HepG2 (cell line): Measurements from ENCODE around the gene GHRL. TPM values are rescaled to one million over a fixed set of nuclear protein-coding genes. Genes with fewer than 3 reads are reported as not detected.

ENCODE experiments used
- ATAC-seq: fragments of 200-7000 bp; cut with Tn5 transposase; 3 replicates; pipeline ENCODE4 v1.9.1; 2020; ENCODE audit warnings: mild to moderate bottlenecking, moderate library complexity
- BruUV-seq: library from RNA; stranded (reverse); fragments of 400-500 nt; replicated peaks from 2 replicates; lab custom pipeline; 2021; lab: Mats Ljungman, UMichigan
- CTCF ChIA-PET: fragments of 300-600 bp; formaldehyde crosslinking; extraction: SDS; loops from one replicate; lab custom pipeline; 2021; ENCODE audit warnings: low total read pairs, inconsistent platforms, low intra/inter-chr PET ratio; lab: Yijun Ruan, JAX
- POLR2A ChIA-PET: fragments of 350-600 bp; sonication (Branson Sonifier 250); formaldehyde crosslinking; loops from one replicate; lab custom pipeline; 2020; ENCODE audit warnings: antibody characterized with exemption, inconsistent platforms; lab: Yijun Ruan, JAX
- DNase-seq: peaks from one replicate; pipeline ENCODE4 v3.0.0-alpha.2; 2015; ENCODE audit warnings: low spot score
- FAIRE-seq: peaks from 3 replicates; lab custom pipeline; 2011; peaks lifted over from hg19 to GRCh38; lab: Jason Lieb, UNC
- H2AFZ ChIP-seq: one replicate; pipeline ENCODE4 v1.6.1; 2011; ENCODE audit warnings: low read length, inconsistent platforms
- H3K27ac ChIP-seq: fragments of 300-600 bp; 3 replicates; pipeline ENCODE4 v1.8.0; 2011; ENCODE audit warnings: mixed run types, mild to moderate bottlenecking, mixed read lengths, low read length, inconsistent platforms; ENCODE audit not compliant: insufficient read depth; ENCODE audit errors: extremely low read length
- H3K27me3 ChIP-seq, 2 experiments: fragments of 200-600 bp in 1 of 2; 2 replicates in 1 of 2; 3 replicates in 1 of 2; pipeline versions ENCODE4 v1.6.0 to v1.8.0; 2011; ENCODE audit warnings: low read length in 2 of 2, mild to moderate bottlenecking in 2 of 2, moderate library complexity in 2 of 2, inconsistent platforms in 1 of 2; ENCODE audit not compliant: insufficient read depth in 2 of 2, control insufficient read depth in 1 of 2
- H3K36me3 ChIP-seq, 2 experiments: fragments of 200-600 bp in 1 of 2; replicated peaks in 1 of 2; 2 replicates in 1 of 2; 3 replicates in 1 of 2; pipeline versions ENCODE4 v1.5.1 to v1.8.0; 2011; ENCODE audit warnings: low read length in 2 of 2, inconsistent platforms in 1 of 2; ENCODE audit not compliant: insufficient read depth in 2 of 2, control insufficient read depth in 1 of 2
- H3K4me1 ChIP-seq: 2 replicates; pipeline ENCODE4 v1.5.1; 2012; ENCODE audit warnings: low read length, inconsistent platforms; ENCODE audit not compliant: insufficient read depth
- H3K4me2 ChIP-seq: 2 replicates; pipeline ENCODE4 v1.6.0; 2011; ENCODE audit warnings: low read depth, low read length, inconsistent platforms
- H3K4me3 ChIP-seq, 3 experiments: fragments of 200-600 bp in 1 of 3; sonication (generic), shearing (Covaris generic) in 1 of 3; replicated peaks in 1 of 3; 2 replicates each; pipeline ENCODE4 v1.5.1; 2011 to 2016; ENCODE audit warnings: low read length in 3 of 3, inconsistent platforms in 2 of 3, low read depth in 2 of 3, mild to moderate bottlenecking in 2 of 3, control low read depth in 1 of 3, mixed read lengths in 1 of 3; ENCODE audit not compliant: insufficient read depth in 1 of 3
- H3K79me2 ChIP-seq: one replicate; pipeline ENCODE4 v1.6.1; 2011; ENCODE audit warnings: low read length, inconsistent platforms; ENCODE audit not compliant: insufficient read depth
- H3K9ac ChIP-seq: 2 replicates; pipeline ENCODE4 v1.6.0; 2011; ENCODE audit warnings: mild to moderate bottlenecking, low read depth, low read length, inconsistent platforms; ENCODE audit not compliant: insufficient read depth
- H3K9me3 ChIP-seq: 2 replicates; pipeline ENCODE4 v1.5.1; 2012; ENCODE audit warnings: mild to moderate bottlenecking, low read length
- H4K20me1 ChIP-seq: 2 replicates; pipeline ENCODE4 v1.6.0; 2011; ENCODE audit warnings: inconsistent platforms, mild to moderate bottlenecking, low read length, moderate library complexity; ENCODE audit not compliant: insufficient read depth
- GTF3A ChIP-seq: sonication (generic); formaldehyde crosslinking; conservative IDR thresholded peaks from 2 replicates; pipeline ENCODE4 v1.4.0; 2020; ENCODE audit warnings: mild to moderate bottlenecking, missing genetic modification reagents
- NR3C1 ChIP-seq: sonication (generic); formaldehyde crosslinking; IDR thresholded peaks from 2 replicates; pipeline ENCODE4 v1.4.0; 2020; ENCODE audit warnings: missing genetic modification reagents
- POLR2A ChIP-seq, 2 experiments: IDR thresholded peaks; 2 replicates each; pipeline ENCODE4 v1.6.1; 2011; ENCODE audit warnings: low read depth in 2 of 2, low read length in 2 of 2, mild to moderate bottlenecking in 1 of 2, moderate library complexity in 1 of 2; ENCODE audit not compliant: insufficient read depth in 1 of 2
- RAD21 ChIP-seq: fragments of 450-650 bp; formaldehyde crosslinking; IDR thresholded peaks from 2 replicates; pipeline ENCODE4 v1.5.0; 2020; ENCODE audit warnings: mild to moderate bottlenecking
- SMYD3 ChIP-seq: sonication (generic); formaldehyde crosslinking; IDR thresholded peaks from 2 replicates; pipeline ENCODE4 v1.8.1; 2023; ENCODE audit warnings: mild to moderate bottlenecking, missing genetic modification reagents
- SYNCRIP ChIP-seq: fragments of 200-400 bp; formaldehyde crosslinking; IDR thresholded peaks from 2 replicates; pipeline ENCODE4 v1.6.1; 2018; ENCODE audit warnings: mild to moderate bottlenecking, low read depth, low read length; ENCODE audit not compliant: insufficient read depth
- ZNF768 ChIP-seq: sonication (generic); formaldehyde crosslinking; IDR thresholded peaks from 2 replicates; pipeline ENCODE4 v1.4.0; 2020; ENCODE audit warnings: missing genetic modification reagents
- ZNF788 ChIP-seq: sonication (generic); formaldehyde crosslinking; IDR thresholded peaks from 2 replicates; pipeline ENCODE4 v1.5.0; 2020; ENCODE audit warnings: mild to moderate bottlenecking, missing genetic modification reagents, borderline replicate concordance
- WGBS: methylation state at CpG from one replicate; pipeline ENCODE4 v1.1.6; 2017; ENCODE audit warnings: low lambda C conversion rate; 5-methylcytosine and 5-hydroxymethylcytosine counted together
- in situ Hi-C: cut with HindIII; loops from 2 replicates; pipeline ENCODE4 v1.10.0; 2017; ENCODE audit warnings: low pct_unique_long_range_greater_than_20kb; ENCODE audit not compliant: extremely low pct_ligation_motif_present
- intact Hi-C: fragments of 100-400 bp; cut with micrococcal nuclease; formaldehyde crosslinking; loops from one replicate; pipeline ENCODE4 v1.10.0; 2022; ENCODE audit not compliant: unreplicated experiment
- polyA plus RNA-seq, 8 experiments: library from polyadenylated mRNA; depleted of rRNA in 3 of 8; stranded (reverse) in 7 of 8; unstranded in 1 of 8; fragments of >200 nt; fragmentation: Illumina TruSeq in 4 of 8; extraction: Trizol in 4 of 8; gene quantifications; 2 replicates each; pipeline versions ENCODE4 v1.2.1 to v1.2.3, GENCODE V29; 2011 to 2016; ENCODE audit warnings: low read depth in 4 of 8, missing spikeins in 1 of 8, mixed read lengths in 1 of 8; ENCODE audit not compliant: insufficient read depth in 1 of 8
- total RNA-seq, 5 experiments: library from RNA; depleted of rRNA; stranded (reverse); fragments of >200 nt; fragmentation: Illumina TruSeq; extraction: Trizol; gene quantifications; 2 replicates each; pipeline ENCODE4 v1.2.3, GENCODE V29; 2016; ENCODE audit warnings: low read depth in 1 of 5
- TF ChIP-seq, protein P1 (sequence below): fragments of 450-650 bp; IDR thresholded peaks from 2 replicates; pipeline ENCODE4 v1.6.1; 2016
- TF ChIP-seq, protein P2 (sequence below): sonication (generic); formaldehyde crosslinking; IDR thresholded peaks from 2 replicates; pipeline ENCODE4 v1.9.0; 2021; ENCODE audit warnings: missing genetic modification reagents, mild to moderate bottlenecking, borderline replicate concordance

Gene GHRL
- total and polyA plus RNA-seq, 2 of the 13 experiments (the other 11 are each of a cell fraction or from before 2014, with no cell fraction given), result 0.09 TPM; not detected in 1

DNA sequence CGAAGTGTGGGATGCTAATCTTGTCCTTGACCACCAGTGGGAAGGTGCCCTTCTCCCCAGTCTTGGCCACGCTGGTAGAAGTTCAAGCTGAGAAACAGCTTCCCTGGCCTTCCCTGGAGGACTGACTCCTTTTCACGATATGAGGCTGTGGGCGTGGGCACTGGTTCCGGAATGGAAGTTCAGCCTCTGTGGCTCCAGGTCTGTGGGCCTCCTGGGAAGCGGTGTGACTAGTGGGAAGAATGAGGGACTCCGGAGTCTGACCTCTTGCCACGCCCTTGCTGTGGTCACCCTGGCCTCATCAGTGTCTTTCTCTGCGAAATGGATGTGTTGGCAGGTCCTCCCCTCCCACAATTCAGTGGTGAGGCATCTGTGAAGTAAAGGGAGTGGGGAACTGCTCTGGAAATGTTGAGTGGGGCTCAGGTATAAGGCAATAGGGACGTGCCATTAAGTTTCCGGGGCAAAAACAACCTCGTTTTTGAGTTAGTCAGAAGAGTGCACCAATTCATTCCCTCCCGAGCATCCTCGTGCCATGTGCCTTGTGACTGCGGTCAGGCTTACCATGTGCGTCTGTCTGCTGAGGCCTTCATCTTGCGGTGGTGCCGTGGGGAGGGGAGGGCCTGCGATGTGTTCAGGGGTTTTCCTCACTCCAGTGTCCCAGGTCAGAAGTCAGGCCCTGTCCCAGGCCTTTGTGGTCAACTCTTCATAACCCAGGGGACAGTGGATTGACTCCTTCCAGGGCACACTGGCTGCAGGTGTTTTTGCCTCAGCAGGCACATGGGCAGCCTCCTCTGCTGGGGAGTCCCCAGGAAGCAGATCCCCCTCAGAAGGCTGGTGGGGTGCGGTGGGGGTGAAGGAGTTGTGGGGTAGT, 40.0 kb upstream of the GHRL start:
- H3K27ac ChIP-seq, result no peak overlapping the region
- DNase-seq, result no peak
- H3K4me2 ChIP-seq, result no peak overlapping the region
- ChIA-PET POLR2A (no interaction called here), CTCF (no interaction called here)
- no peaks in the 10 kb centered on the region for H4K20me1 ChIP-seq
- no peaks in the 10 kb centered on the region for H3K79me2 ChIP-seq
- H3K9ac ChIP-seq, result no peak overlapping the region
- no peak for ATAC-seq
- in situ Hi-C loops (no loop called here), intact Hi-C loops (no loop called here)
- H3K36me3 ChIP-seq, result no peaks in the 10 kb centered on the region
- TF ChIP-seq ZNF768, result no peak
- TF ChIP-seq, protein P1, sequence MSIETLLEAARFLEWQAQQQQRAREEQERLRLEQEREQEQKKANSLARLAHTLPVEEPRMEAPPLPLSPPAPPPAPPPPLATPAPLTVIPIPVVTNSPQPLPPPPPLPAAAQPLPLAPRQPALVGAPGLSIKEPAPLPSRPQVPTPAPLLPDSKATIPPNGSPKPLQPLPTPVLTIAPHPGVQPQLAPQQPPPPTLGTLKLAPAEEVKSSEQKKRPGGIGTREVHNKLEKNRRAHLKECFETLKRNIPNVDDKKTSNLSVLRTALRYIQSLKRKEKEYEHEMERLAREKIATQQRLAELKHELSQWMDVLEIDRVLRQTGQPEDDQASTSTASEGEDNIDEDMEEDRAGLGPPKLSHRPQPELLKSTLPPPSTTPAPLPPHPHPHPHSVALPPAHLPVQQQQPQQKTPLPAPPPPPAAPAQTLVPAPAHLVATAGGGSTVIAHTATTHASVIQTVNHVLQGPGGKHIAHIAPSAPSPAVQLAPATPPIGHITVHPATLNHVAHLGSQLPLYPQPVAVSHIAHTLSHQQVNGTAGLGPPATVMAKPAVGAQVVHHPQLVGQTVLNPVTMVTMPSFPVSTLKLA, result peak; percentile 82
- no peak for FAIRE-seq
- no TSS peak for BruUV-seq
- no peaks in the 10 kb centered on the region for H3K9me3 ChIP-seq
- WGBS, result 82% methylated on average over 13 of the region's 20 CpGs
- H3K4me3 ChIP-seq, result no peak overlapping the region
- H3K27me3 ChIP-seq, result peaks cover 0 to 16% of the 10 kb centered on the region in 2 experiments; a peak in 3 of 5 replicates
- peaks cover 30% of the 10 kb centered on the region for H3K4me1 ChIP-seq
- no peak overlapping the region for H2AFZ ChIP-seq

DNA sequence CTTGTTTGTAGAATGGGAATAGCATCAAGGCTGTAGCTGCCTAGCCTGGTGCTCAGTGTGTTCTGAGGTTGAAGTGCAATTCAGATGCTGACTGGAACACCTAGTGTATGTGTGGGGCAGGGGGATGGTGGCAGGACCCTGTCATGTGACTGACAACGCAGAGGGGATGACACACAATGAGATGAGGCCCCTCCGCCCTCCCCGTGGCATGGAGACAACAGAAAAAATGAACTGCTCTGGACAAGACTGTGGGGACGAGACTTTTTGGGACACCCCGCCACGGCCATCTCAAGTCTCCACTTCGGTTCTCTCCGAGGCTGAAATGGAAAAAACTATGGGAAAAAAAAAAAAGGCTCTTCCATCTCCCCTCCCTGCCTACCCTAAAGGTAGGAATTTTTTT, 38.6 kb upstream of the GHRL start:
- intact Hi-C loops, result no loop called here
- Histone ChIP-seq H3K9me3 (no peaks in the 10 kb centered on the region), H2AFZ (no peak overlapping the region), H3K79me2 (no peaks in the 10 kb centered on the region), H3K4me1 (peaks cover 17% of the 10 kb centered on the region), H3K27me3 (peaks cover 0 to 20% of the 10 kb centered on the region in 2 experiments; a peak in 3 of 5 replicates), H3K4me3 (no peak overlapping the region), H3K36me3 (no peaks in the 10 kb centered on the region), H4K20me1 (no peaks in the 10 kb centered on the region), H3K9ac (no peak overlapping the region), H3K4me2 (no peak overlapping the region), H3K27ac (no peak overlapping the region)
- BruUV-seq, result no TSS peak
- ChIA-PET CTCF (no interaction called here), POLR2A (no interaction called here)
- in situ Hi-C loops, result no loop called here
- FAIRE-seq, result no peak
- no peak for ATAC-seq
- 72% methylated on average over 8 of the region's 8 CpGs for WGBS
- DNase-seq, result no peak
- TF ChIP-seq, protein P2, sequence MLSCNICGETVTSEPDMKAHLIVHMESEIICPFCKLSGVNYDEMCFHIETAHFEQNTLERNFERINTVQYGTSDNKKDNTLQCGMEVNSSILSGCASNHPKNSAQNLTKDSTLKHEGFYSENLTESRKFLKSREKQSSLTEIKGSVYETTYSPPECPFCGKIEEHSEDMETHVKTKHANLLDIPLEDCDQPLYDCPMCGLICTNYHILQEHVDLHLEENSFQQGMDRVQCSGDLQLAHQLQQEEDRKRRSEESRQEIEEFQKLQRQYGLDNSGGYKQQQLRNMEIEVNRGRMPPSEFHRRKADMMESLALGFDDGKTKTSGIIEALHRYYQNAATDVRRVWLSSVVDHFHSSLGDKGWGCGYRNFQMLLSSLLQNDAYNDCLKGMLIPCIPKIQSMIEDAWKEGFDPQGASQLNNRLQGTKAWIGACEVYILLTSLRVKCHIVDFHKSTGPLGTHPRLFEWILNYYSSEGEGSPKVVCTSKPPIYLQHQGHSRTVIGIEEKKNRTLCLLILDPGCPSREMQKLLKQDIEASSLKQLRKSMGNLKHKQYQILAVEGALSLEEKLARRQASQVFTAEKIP, result no peak
- TF ChIP-seq GTF3A (CRISPR knock-in tag) (no peak), SMYD3 (no peak), ZNF788 (CRISPR knock-in tag) (no peak), RAD21 (CRISPR knock-in tag) (no peak), NR3C1 (CRISPR knock-in tag) (no peak), SYNCRIP (no peak), POLR2A (IDR thresholded peaks at IDR 0.05; ENCODE audit: insufficient read depth in 1 of 2, low read depth in 2 of 2, low read length in 2 of 2) (no peak)
